ENCODE measurements around the gene CNOT6L. TPM values are rescaled to one million over a fixed set of nuclear protein-coding genes. Genes with fewer than 3 reads are reported as not detected.

The CNOT6L gene
- total RNA-seq, 2 donors from 2014 or later: 26.0 to 37.1 TPM

DNA sequence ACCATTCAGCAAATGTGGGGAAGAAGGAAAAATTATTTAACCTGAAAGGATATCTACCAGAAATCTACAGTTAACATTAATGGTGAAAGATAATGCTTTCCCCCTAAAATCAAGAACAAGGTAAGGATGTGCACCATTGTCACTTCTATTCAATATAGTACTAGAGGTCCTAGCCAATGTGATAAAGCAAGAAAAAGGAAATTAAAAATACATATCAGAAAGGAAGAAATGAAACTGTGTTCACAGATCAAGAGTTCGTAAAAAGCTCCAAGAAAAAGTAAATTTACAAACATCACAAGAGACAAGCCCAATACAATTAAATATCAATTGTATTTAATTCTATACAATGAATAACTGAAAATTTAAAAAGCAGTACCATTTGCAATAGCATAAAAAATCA is 57.6 kb downstream of the CNOT6L start:
- Mint-ChIP-seq H3K4me3 (no peak overlapping the region), H3K27ac (no peak overlapping the region), H3K36me3 (ENCODE audit: low read depth) (peaks cover 35% of the 10 kb centered on the region), H3K9me3 (peaks cover 48% of the 10 kb centered on the region), H3K4me1 (peaks cover 2% of the 10 kb centered on the region), H3K27me3 (ENCODE audit: insufficient read depth) (no peaks in the 10 kb centered on the region)
- peak overlapping the region; percentile 25 for H3K4me3 ChIP-seq (ENCODE audit: low read length)
- H3K9ac ChIP-seq (ENCODE audit: extremely low read depth, low read length, poor library complexity, severe bottlenecking): no peak overlapping the region
- TF ChIP-seq CTCF (conservative IDR thresholded peaks at IDR 0.05): no peak
- no peaks in the 10 kb centered on the region for H3K36me3 ChIP-seq (ENCODE audit: control insufficient read depth, insufficient read depth, low read length)
- H3K27ac ChIP-seq (ENCODE audit: low read depth, low read length): no peak overlapping the region
- H3K9me3 ChIP-seq (ENCODE audit: control insufficient read depth, low read length): peaks cover 18% of the 10 kb centered on the region
- H3K27me3 ChIP-seq (ENCODE audit: control insufficient read depth, insufficient read depth, low read length, poor library complexity, severe bottlenecking): no peaks in the 10 kb centered on the region
- WGBS, 2 experiments (ENCODE audit: insufficient coverage in 1 of 2, insufficient read length in 1 of 2): 67% methylated on average over 1 of the region's 1 CpG; no CpG with 5 or more reads in 1 of the 2 experiments
- H3K4me1 ChIP-seq (ENCODE audit: control insufficient read depth, insufficient read depth, low read length): no peaks in the 10 kb centered on the region
- DNase-seq: no peak

DNA sequence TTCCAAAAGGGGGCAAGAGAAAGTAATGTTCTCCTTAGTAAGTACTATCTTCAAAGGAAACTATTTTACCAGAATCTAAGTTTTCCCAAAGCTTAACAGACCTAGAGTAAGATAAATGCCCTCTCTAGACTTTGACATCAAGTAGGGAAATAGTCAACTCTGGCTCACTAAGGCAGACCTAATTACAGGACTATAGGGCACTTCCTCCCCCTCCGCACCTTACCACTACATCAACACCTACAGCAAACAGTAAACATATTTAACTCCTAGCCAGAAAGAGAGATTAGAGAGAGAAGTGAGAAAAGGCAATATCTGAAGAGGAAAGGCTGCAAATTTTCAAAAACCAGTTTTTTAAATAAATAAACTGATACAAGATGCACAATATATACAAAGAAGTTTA is 60.4 kb downstream of the CNOT6L start:
- H3K36me3 Mint-ChIP-seq (ENCODE audit: low read depth): peaks cover 39% of the 10 kb centered on the region
- H3K27me3 ChIP-seq (ENCODE audit: control insufficient read depth, insufficient read depth, low read length, poor library complexity, severe bottlenecking): no peaks in the 10 kb centered on the region
- H3K36me3 ChIP-seq (ENCODE audit: control insufficient read depth, insufficient read depth, low read length): no peaks in the 10 kb centered on the region
- no peak for TF ChIP-seq CTCF (conservative IDR thresholded peaks at IDR 0.05)
- H3K27ac ChIP-seq (ENCODE audit: low read depth, low read length): no peak overlapping the region
- H3K4me3 ChIP-seq (ENCODE audit: low read length): no peak overlapping the region
- H3K4me3 Mint-ChIP-seq: no peak overlapping the region
- peaks cover 2% of the 10 kb centered on the region for H3K4me1 Mint-ChIP-seq
- H3K4me1 ChIP-seq (ENCODE audit: control insufficient read depth, insufficient read depth, low read length): no peaks in the 10 kb centered on the region
- no peak overlapping the region for H3K27ac Mint-ChIP-seq
- H3K9me3 Mint-ChIP-seq: peaks cover 48% of the 10 kb centered on the region
- H3K9me3 ChIP-seq (ENCODE audit: control insufficient read depth, low read length): peaks cover 18% of the 10 kb centered on the region
- H3K9ac ChIP-seq (ENCODE audit: extremely low read depth, low read length, poor library complexity, severe bottlenecking): no peak overlapping the region
- WGBS, 2 experiments (ENCODE audit: insufficient coverage in 1 of 2, insufficient read length in 1 of 2): 67% methylated on average over 1 of the region's 1 CpG; no CpG with 5 or more reads in 1 of the 2 experiments
- no peaks in the 10 kb centered on the region for H3K27me3 Mint-ChIP-seq (ENCODE audit: insufficient read depth)
- no peak for DNase-seq

- no peak overlapping the region for H3K27ac ChIP-seq (ENCODE audit: low read depth, low read length)
- no peak for DNase-seq
- no peak overlapping the region for H3K4me3 ChIP-seq (ENCODE audit: low read length)
- no peaks in the 10 kb centered on the region for H3K27me3 Mint-ChIP-seq (ENCODE audit: insufficient read depth)
- H3K36me3 Mint-ChIP-seq (ENCODE audit: low read depth): peaks cover 10% of the 10 kb centered on the region
- no peak for TF ChIP-seq CTCF (conservative IDR thresholded peaks at IDR 0.05)
- WGBS, 2 experiments (ENCODE audit: insufficient coverage in 1 of 2, insufficient read length in 1 of 2): 92 to 100% methylated on average over 2 of the region's 2 CpGs
- H3K36me3 ChIP-seq (ENCODE audit: control insufficient read depth, insufficient read depth, low read length): no peaks in the 10 kb centered on the region
- H3K9me3 Mint-ChIP-seq: peaks cover 8% of the 10 kb centered on the region
- no peak overlapping the region for H3K4me3 Mint-ChIP-seq
- no peak overlapping the region for H3K27ac Mint-ChIP-seq
- H3K4me1 Mint-ChIP-seq: no peaks in the 10 kb centered on the region
- H3K4me1 ChIP-seq (ENCODE audit: control insufficient read depth, insufficient read depth, low read length): no peaks in the 10 kb centered on the region
- no peak overlapping the region for H3K9ac ChIP-seq (ENCODE audit: extremely low read depth, low read length, poor library complexity, severe bottlenecking)
- peaks cover 7% of the 10 kb centered on the region for H3K9me3 ChIP-seq (ENCODE audit: control insufficient read depth, low read length)
- no peaks in the 10 kb centered on the region for H3K27me3 ChIP-seq (ENCODE audit: control insufficient read depth, insufficient read depth, low read length, poor library complexity, severe bottlenecking)
Measured at GRCh38 chr4:77751764-77752163, 67.4 kb downstream of the CNOT6L start.
